Neural progenitor cell (in vitro differentiated cells): ENCODE data around the gene MICALL2. TPM values are rescaled to one million over a fixed set of nuclear protein-coding genes. Genes with fewer than 3 reads are reported as not detected.

ENCODE experiments used
- DNase-seq: peaks from one replicate; pipeline ENCODE4 v3.0.0-alpha.2; 2016; ENCODE audit warnings: low spot score
- H2AFZ ChIP-seq: fragments of 200-600 bp; sonication (generic); replicated peaks from 2 replicates; pipeline ENCODE4 v1.6.1; 2016; ENCODE audit warnings: antibody characterized with exemption
- H3F3A ChIP-seq: fragments of 200-600 bp; sonication (generic); 2 replicates; pipeline ENCODE4 v1.6.1; 2016; ENCODE audit warnings: antibody characterized with exemption, low read depth
- H3K27ac ChIP-seq: fragments of 200-600 bp; sonication (generic); 2 replicates; pipeline ENCODE4 v1.5.1; 2016; ENCODE audit warnings: mild to moderate bottlenecking
- H3K27me3 ChIP-seq: fragments of 200-600 bp; sonication (generic); 2 replicates; pipeline ENCODE4 v1.6.1; 2016; ENCODE audit warnings: mild to moderate bottlenecking, moderate library complexity
- H3K36me3 ChIP-seq: fragments of 200-600 bp; sonication (generic); 2 replicates; pipeline ENCODE4 v1.5.1; 2016
- H3K4me1 ChIP-seq: fragments of 200-600 bp; sonication (generic); 2 replicates; pipeline ENCODE4 v1.6.1; 2016; ENCODE audit warnings: mixed run types
- H3K4me2 ChIP-seq: fragments of 200-600 bp; sonication (generic); 2 replicates; pipeline ENCODE4 v1.6.1; 2016
- H3K4me3 ChIP-seq: fragments of 200-600 bp; sonication (generic); 2 replicates; pipeline ENCODE4 v1.5.1; 2016
- H3K79me2 ChIP-seq: fragments of 200-600 bp; sonication (generic); 2 replicates; pipeline ENCODE4 v1.6.1; 2016; ENCODE audit warnings: low read depth
- H3K9ac ChIP-seq: fragments of 200-600 bp; sonication (generic); 2 replicates; pipeline ENCODE4 v1.6.1; 2016
- H3K9me3 ChIP-seq: fragments of 200-600 bp; sonication (generic); 2 replicates; pipeline ENCODE4 v1.5.1; 2016; ENCODE audit warnings: low read depth
- H4K20me1 ChIP-seq: fragments of 200-600 bp; sonication (generic); 2 replicates; pipeline ENCODE4 v1.6.1; 2016; ENCODE audit warnings: low read depth
- H3K27ac Mint-ChIP-seq: 3 replicates; pipeline ENCODE4 v1.8.0; 2021; ENCODE audit warnings: mixed read lengths
- H3K27me3 Mint-ChIP-seq: 2 replicates; pipeline ENCODE4 v1.8.0; 2022; ENCODE audit warnings: low read depth, mild to moderate bottlenecking, inconsistent platforms, moderate library complexity, mixed read lengths; ENCODE audit not compliant: insufficient read depth
- H3K36me3 Mint-ChIP-seq: 3 replicates; pipeline ENCODE4 v1.8.0; 2021; ENCODE audit warnings: mixed read lengths
- H3K4me1 Mint-ChIP-seq: 3 replicates; pipeline ENCODE4 v1.8.0; 2021; ENCODE audit warnings: mixed read lengths
- H3K4me3 Mint-ChIP-seq: 3 replicates; pipeline ENCODE4 v1.8.0; 2021; ENCODE audit warnings: mild to moderate bottlenecking, moderate library complexity, mixed read lengths
- H3K9me3 Mint-ChIP-seq: 3 replicates; pipeline ENCODE4 v1.8.0; 2020; ENCODE audit warnings: mixed read lengths
- EZH2 ChIP-seq: fragments of 200-600 bp; sonication (generic); IDR thresholded peaks from 2 replicates; pipeline ENCODE4 v1.6.1; 2017; ENCODE audit warnings: antibody characterized with exemption, mild to moderate bottlenecking, moderate library complexity
- EZH2phosphoT487 ChIP-seq: fragments of 200-600 bp; sonication (generic); IDR thresholded peaks from 2 replicates; pipeline ENCODE4 v1.6.1; 2017; ENCODE audit warnings: antibody characterized with exemption
- total RNA-seq: library from RNA; depleted of rRNA; stranded (reverse); fragments of >200 nt; gene quantifications from 2 replicates; pipeline ENCODE4 v1.2.3, GENCODE V29; 2015; ENCODE audit warnings: low replicate concordance
- TF ChIP-seq, protein P1 (sequence below): fragments of 200-600 bp; sonication (generic); IDR thresholded peaks from 2 replicates; pipeline ENCODE4 v1.5.1; 2017; ENCODE audit warnings: antibody characterized with exemption, mild to moderate bottlenecking

Gene MICALL2
- total RNA-seq, 1 donor from 2014 or later: 6.0 TPM

DNA sequence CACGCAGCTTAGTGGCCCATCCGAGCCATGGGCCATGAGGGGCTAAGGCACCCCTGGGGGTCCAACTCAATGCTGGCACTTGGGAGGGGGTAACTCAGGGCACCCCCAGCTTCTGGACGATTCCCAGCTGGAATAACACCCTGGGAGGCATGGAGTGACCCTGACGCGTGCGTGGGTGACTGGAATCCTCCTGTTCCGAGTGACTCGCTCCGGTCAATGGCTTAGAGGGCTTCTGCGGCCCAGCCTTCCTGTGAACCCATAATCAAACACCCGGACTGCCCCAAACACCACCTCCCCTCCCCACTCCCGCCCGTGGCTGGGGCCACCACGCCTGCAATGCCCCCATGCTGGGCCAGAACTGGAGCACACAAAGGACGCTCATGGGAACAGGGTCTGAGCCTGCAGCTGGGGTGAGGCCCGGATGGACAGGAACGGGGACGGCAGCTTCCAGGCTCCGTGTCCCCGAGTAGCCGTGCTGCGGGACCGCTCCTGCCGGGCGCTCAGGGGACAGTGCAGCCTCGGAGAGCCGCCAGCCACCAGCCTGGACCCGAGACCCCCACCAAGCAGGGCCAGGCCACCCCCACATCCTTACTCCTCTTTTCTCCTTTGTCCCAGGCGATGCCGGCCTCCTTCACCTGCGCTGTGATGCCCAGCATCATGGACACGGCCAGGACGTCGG is 36.4 kb upstream of the MICALL2 start:
- H3K4me1 Mint-ChIP-seq: no peaks in the 10 kb centered on the region
- Histone ChIP-seq H4K20me1 (no peaks in the 10 kb centered on the region), H3K27ac (no peak overlapping the region), H3K9me3 (no peaks in the 10 kb centered on the region), H3F3A (no peaks in the 10 kb centered on the region), H3K4me2 (no peak overlapping the region), H3K9ac (no peak overlapping the region), H3K4me1 (no peaks in the 10 kb centered on the region), H3K4me3 (no peak overlapping the region), H3K36me3 (no peaks in the 10 kb centered on the region), H3K27me3 (no peaks in the 10 kb centered on the region), H3K79me2 (no peaks in the 10 kb centered on the region), H2AFZ (no peak overlapping the region)
- no peak overlapping the region for H3K4me3 Mint-ChIP-seq
- H3K36me3 Mint-ChIP-seq: peaks cover 7% of the 10 kb centered on the region
- no peaks in the 10 kb centered on the region for H3K9me3 Mint-ChIP-seq
- no peaks in the 10 kb centered on the region for H3K27me3 Mint-ChIP-seq
- no peak for TF ChIP-seq EZH2
- TF ChIP-seq EZH2phosphoT487: no peak
- TF ChIP-seq, protein P1, sequence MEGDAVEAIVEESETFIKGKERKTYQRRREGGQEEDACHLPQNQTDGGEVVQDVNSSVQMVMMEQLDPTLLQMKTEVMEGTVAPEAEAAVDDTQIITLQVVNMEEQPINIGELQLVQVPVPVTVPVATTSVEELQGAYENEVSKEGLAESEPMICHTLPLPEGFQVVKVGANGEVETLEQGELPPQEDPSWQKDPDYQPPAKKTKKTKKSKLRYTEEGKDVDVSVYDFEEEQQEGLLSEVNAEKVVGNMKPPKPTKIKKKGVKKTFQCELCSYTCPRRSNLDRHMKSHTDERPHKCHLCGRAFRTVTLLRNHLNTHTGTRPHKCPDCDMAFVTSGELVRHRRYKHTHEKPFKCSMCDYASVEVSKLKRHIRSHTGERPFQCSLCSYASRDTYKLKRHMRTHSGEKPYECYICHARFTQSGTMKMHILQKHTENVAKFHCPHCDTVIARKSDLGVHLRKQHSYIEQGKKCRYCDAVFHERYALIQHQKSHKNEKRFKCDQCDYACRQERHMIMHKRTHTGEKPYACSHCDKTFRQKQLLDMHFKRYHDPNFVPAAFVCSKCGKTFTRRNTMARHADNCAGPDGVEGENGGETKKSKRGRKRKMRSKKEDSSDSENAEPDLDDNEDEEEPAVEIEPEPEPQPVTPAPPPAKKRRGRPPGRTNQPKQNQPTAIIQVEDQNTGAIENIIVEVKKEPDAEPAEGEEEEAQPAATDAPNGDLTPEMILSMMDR: no peak
- H3K27ac Mint-ChIP-seq: no peak overlapping the region
- no peak for DNase-seq

DNA sequence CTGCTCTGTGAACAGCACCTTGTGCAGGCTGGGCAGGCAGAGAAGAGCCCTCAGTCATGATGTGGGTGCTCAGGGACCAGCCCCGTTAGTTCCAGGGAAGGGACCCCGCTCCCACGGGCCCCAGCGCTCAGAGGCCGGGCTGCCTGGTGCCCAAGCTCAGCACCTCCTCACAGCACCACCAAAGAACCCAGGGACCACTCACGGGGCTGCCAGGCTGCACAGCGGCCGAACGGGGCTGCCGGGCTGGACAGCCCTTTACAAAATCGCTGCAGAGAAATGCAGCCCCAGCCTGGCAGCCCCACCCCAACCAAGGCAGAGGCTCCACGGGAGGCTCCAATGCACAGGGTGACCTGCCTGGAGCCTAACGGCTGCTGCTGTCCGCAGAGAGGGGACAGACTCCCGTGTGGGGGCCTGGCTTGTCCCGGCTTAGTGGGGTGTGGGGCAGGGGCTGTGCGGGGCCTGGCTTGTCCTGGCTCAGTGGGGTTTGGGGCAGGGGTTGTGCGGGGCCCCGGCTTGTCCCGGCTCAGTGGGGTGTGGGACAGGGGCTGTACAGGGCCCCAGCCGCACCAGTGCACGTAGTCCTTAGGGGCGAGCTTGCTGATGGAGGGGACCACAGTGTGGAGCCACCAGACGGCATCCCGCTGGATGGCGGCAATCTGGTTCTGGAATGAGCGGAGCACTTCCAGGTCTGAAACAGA is 35.7 kb upstream of the MICALL2 start:
- Mint-ChIP-seq H3K27ac (no peak overlapping the region), H3K4me3 (no peak overlapping the region), H3K27me3 (peaks cover 2% of the 10 kb centered on the region), H3K4me1 (no peaks in the 10 kb centered on the region), H3K9me3 (no peaks in the 10 kb centered on the region), H3K36me3 (peaks cover 8% of the 10 kb centered on the region)
- Histone ChIP-seq H3K36me3 (no peaks in the 10 kb centered on the region), H3F3A (no peaks in the 10 kb centered on the region), H3K4me2 (no peak overlapping the region), H3K27ac (no peak overlapping the region), H3K9me3 (no peaks in the 10 kb centered on the region), H3K9ac (no peak overlapping the region), H3K4me3 (no peak overlapping the region), H4K20me1 (no peaks in the 10 kb centered on the region), H3K79me2 (no peaks in the 10 kb centered on the region), H3K4me1 (no peaks in the 10 kb centered on the region), H3K27me3 (no peaks in the 10 kb centered on the region), H2AFZ (no peak overlapping the region)
- TF ChIP-seq, protein P1: no peak
- no peak for DNase-seq

DNA sequence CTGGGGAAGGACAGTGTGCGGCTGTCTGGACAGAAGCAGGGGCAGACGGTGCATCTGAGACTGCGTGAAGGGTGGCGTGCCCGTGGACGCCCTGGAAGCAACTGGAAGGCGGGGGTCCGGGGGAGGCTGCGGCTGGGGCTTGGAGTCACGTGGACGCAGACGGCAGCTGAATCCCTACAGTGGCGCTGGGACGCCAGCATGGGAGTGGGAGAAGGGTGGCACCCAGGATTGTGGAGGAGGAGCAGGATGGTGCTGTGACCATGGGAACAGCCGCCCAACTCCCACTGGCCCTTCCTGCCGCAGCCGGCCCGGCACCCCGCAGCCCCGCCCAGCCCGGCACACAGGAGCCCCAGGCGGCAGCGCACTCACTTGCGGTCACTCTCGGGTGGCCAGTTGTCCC is 35.2 kb upstream of the MICALL2 start:
- no peak overlapping the region for H3K4me2 ChIP-seq
- no peaks in the 10 kb centered on the region for H3F3A ChIP-seq
- no peaks in the 10 kb centered on the region for H3K9me3 ChIP-seq
- no peak overlapping the region for H3K4me3 ChIP-seq
- no peaks in the 10 kb centered on the region for H3K36me3 ChIP-seq
- no peaks in the 10 kb centered on the region for H4K20me1 ChIP-seq
- H3K27ac ChIP-seq: no peak overlapping the region
- Mint-ChIP-seq H3K9me3 (no peaks in the 10 kb centered on the region), H3K4me3 (no peak overlapping the region), H3K27me3 (peaks cover 2% of the 10 kb centered on the region), H3K4me1 (no peaks in the 10 kb centered on the region), H3K27ac (no peak overlapping the region), H3K36me3 (peaks cover 8% of the 10 kb centered on the region)
- TF ChIP-seq, protein P1: no peak
- no peak for TF ChIP-seq EZH2phosphoT487
- no peak for TF ChIP-seq EZH2
- DNase-seq: no peak
- H3K27me3 ChIP-seq: no peaks in the 10 kb centered on the region
- H2AFZ ChIP-seq: no peak overlapping the region
- H3K79me2 ChIP-seq: no peaks in the 10 kb centered on the region
- H3K4me1 ChIP-seq: no peaks in the 10 kb centered on the region
- no peak overlapping the region for H3K9ac ChIP-seq
